SK-N-SH (cell line): ENCODE results near the gene ACOT7. TPM values are rescaled to one million over a fixed set of nuclear protein-coding genes. Genes with fewer than 3 reads are reported as not detected.
A peak's percentile ranks its signal among the peaks of the same experiment; 100 is the strongest.

ENCODE experiments used
- CTCF ChIA-PET: fragments of 300-600, 350-600 bp; formaldehyde crosslinking; extraction: SDS; loops from one replicate; lab custom pipeline; 2021; lab: Yijun Ruan, JAX
- POLR2A ChIA-PET: fragments of 350-600 bp; sonication (Branson Sonifier 250); formaldehyde crosslinking; extraction: SDS; loops from one replicate; lab custom pipeline; 2020; ENCODE audit warnings: antibody characterized with exemption, inconsistent platforms; lab: Yijun Ruan, JAX
- DNase-seq: peaks from one replicate; pipeline ENCODE4 v3.0.0; 2012
- H2AFZ ChIP-seq: fragments of 200-600 bp; sonication (generic); 2 replicates; pipeline ENCODE4 v1.8.1; 2016; ENCODE audit warnings: antibody characterized with exemption, mild to moderate bottlenecking, low read depth
- H3F3A ChIP-seq: fragments of 200-600 bp; sonication (generic); replicated peaks from 2 replicates; pipeline ENCODE3; 2016; ENCODE audit warnings: antibody characterized with exemption, mild to moderate bottlenecking; ENCODE audit not compliant: insufficient read depth
- H3K27ac ChIP-seq, 2 experiments: fragments of 200-500 bp in 1 of 2; fragments of 200-600 bp in 1 of 2; sonication (Bioruptor generic) in 1 of 2; sonication (generic), shearing (Covaris generic) in 1 of 2; 2 replicates each; pipeline versions ENCODE4 v1.5.1 to v1.6.1; 2014 to 2016; ENCODE audit warnings: low read depth in 2 of 2, inconsistent platforms in 1 of 2, low read length in 1 of 2, mild to moderate bottlenecking in 1 of 2, mixed read lengths in 1 of 2
- H3K27me3 ChIP-seq: fragments of 200-600 bp; sonication (generic), shearing (Covaris generic); 2 replicates; pipeline ENCODE4 v1.6.1; 2016; ENCODE audit warnings: mixed run types; ENCODE audit not compliant: insufficient read depth
- H3K36me3 ChIP-seq, 2 experiments: fragments of 200-500 bp in 1 of 2; fragments of 200-600 bp in 1 of 2; sonication (Bioruptor generic) in 1 of 2; sonication (generic) in 1 of 2; replicated peaks in 1 of 2; 2 replicates each; pipeline versions ENCODE3 to v1.5.1; 2014 to 2016; ENCODE audit warnings: low read length in 1 of 2, mild to moderate bottlenecking in 1 of 2; ENCODE audit not compliant: insufficient read depth in 2 of 2, control insufficient read depth in 1 of 2
- H3K4me1 ChIP-seq, 2 experiments: fragments of 200-500 bp in 1 of 2; fragments of 200-600 bp in 1 of 2; sonication (Bioruptor generic) in 1 of 2; sonication (generic), shearing (Covaris generic) in 1 of 2; 2 replicates each; pipeline versions ENCODE4 v1.5.1 to v1.6.1; 2014 to 2016; ENCODE audit warnings: low read depth in 1 of 2, low read length in 1 of 2, mixed run types in 1 of 2; ENCODE audit not compliant: insufficient read depth in 2 of 2, control insufficient read depth in 1 of 2
- H3K4me2 ChIP-seq: fragments of 200-600 bp; sonication (generic), shearing (Covaris generic); 2 replicates; pipeline ENCODE4 v1.6.1; 2017; ENCODE audit warnings: mixed run types
- H3K4me3 ChIP-seq, 2 experiments: fragments of 200-500 bp in 1 of 2; fragments of 200-600 bp in 1 of 2; sonication (Bioruptor generic) in 1 of 2; sonication (generic), shearing (Covaris generic) in 1 of 2; 2 replicates each; pipeline versions ENCODE4 v1.5.1 to v1.8.1; 2014 to 2016; ENCODE audit warnings: low read depth in 2 of 2, inconsistent platforms in 1 of 2, low read length in 1 of 2, mild to moderate bottlenecking in 1 of 2, mixed read lengths in 1 of 2, moderate library complexity in 1 of 2
- H3K79me2 ChIP-seq: fragments of 200-600 bp; sonication (generic); 2 replicates; pipeline ENCODE4 v1.8.1; 2017; ENCODE audit warnings: mild to moderate bottlenecking; ENCODE audit not compliant: insufficient read depth
- H3K9ac ChIP-seq: fragments of 200-600 bp; sonication (generic); 2 replicates; pipeline ENCODE4 v1.6.1; 2017; ENCODE audit warnings: mixed run types
- H3K9me2 ChIP-seq: fragments of 200-600 bp; sonication (generic); 2 replicates; pipeline ENCODE4 v1.6.1; 2017; ENCODE audit warnings: mixed run types
- H3K9me3 ChIP-seq: fragments of 200-600 bp; sonication (generic); 2 replicates; pipeline ENCODE4 v1.6.1; 2017; ENCODE audit warnings: mixed run types, mild to moderate bottlenecking, moderate library complexity
- H4K20me1 ChIP-seq: fragments of 200-600 bp; sonication (generic); 2 replicates; pipeline ENCODE4 v1.6.1; 2017; ENCODE audit warnings: mild to moderate bottlenecking, mixed run types; ENCODE audit not compliant: insufficient read depth
- CHD2 ChIP-seq: fragments of 150-350 bp; IDR thresholded peaks from 2 replicates; pipeline ENCODE4 v1.6.1; 2018; ENCODE audit warnings: low read length; ENCODE audit not compliant: partially characterized antibody
- ELF1 ChIP-seq: IDR thresholded peaks from 2 replicates; pipeline ENCODE4 v1.4.0; 2012
- FOSL2 ChIP-seq: IDR thresholded peaks from 2 replicates; pipeline ENCODE4 v1.4.0; 2012; ENCODE audit warnings: low read depth, mild to moderate bottlenecking, moderate library complexity, borderline replicate concordance
- FOXJ3 ChIP-seq: sonication (generic); formaldehyde crosslinking; IDR thresholded peaks from 2 replicates; pipeline ENCODE4 v1.5.1; 2020; ENCODE audit warnings: mild to moderate bottlenecking, missing genetic modification reagents
- FOXM1 ChIP-seq: IDR thresholded peaks from 2 replicates; pipeline ENCODE4 v1.4.0; 2012; ENCODE audit warnings: low read depth, mild to moderate bottlenecking
- GABPA ChIP-seq: IDR thresholded peaks from 2 replicates; pipeline ENCODE4 v1.4.0; 2012; ENCODE audit warnings: low read depth, mild to moderate bottlenecking
- IRF3 ChIP-seq: fragments of 150-350 bp; IDR thresholded peaks from 2 replicates; pipeline ENCODE4 v1.6.1; 2016; ENCODE audit warnings: mild to moderate bottlenecking, low read depth, low read length
- MAX ChIP-seq: IDR thresholded peaks from 2 replicates; pipeline ENCODE4 v1.4.0; 2012; ENCODE audit warnings: low read depth
- MEF2A ChIP-seq: IDR thresholded peaks from 2 replicates; pipeline ENCODE4 v1.4.0; 2012; ENCODE audit warnings: low read depth, borderline replicate concordance
- RCOR1 ChIP-seq: fragments of 150-350 bp; IDR thresholded peaks from 2 replicates; pipeline ENCODE4 v1.6.1; 2017; ENCODE audit warnings: antibody characterized with exemption, low read length
- RFX5 ChIP-seq: IDR thresholded peaks from 2 replicates; pipeline ENCODE4 v1.6.1; 2012; ENCODE audit warnings: mild to moderate bottlenecking, improper control_type of control experiment, low read length
- RXRA ChIP-seq: IDR thresholded peaks from 2 replicates; pipeline ENCODE4 v1.4.0; 2012; ENCODE audit warnings: low read depth, mild to moderate bottlenecking, borderline replicate concordance
- SIN3A ChIP-seq: IDR thresholded peaks from 2 replicates; pipeline ENCODE4 v1.6.1; 2012; ENCODE audit warnings: low read depth, mild to moderate bottlenecking, low read length, moderate library complexity, borderline replicate concordance
- SMC3 ChIP-seq: IDR thresholded peaks from 2 replicates; pipeline ENCODE4 v1.6.1; 2012; ENCODE audit warnings: low read depth, low read length, improper control_type of control experiment
- TAF1 ChIP-seq: IDR thresholded peaks from 2 replicates; pipeline ENCODE4 v1.6.1; 2012; ENCODE audit warnings: low read depth, mild to moderate bottlenecking, low read length, moderate library complexity, borderline replicate concordance
- TCF12 ChIP-seq: IDR thresholded peaks from 2 replicates; pipeline ENCODE4 v1.4.0; 2012
- USF2 ChIP-seq: fragments of 150-350 bp; IDR thresholded peaks from 2 replicates; pipeline ENCODE4 v1.6.1; 2017; ENCODE audit warnings: antibody characterized with exemption, low read length, low read depth, borderline replicate concordance
- YY1 ChIP-seq: IDR thresholded peaks from 2 replicates; pipeline ENCODE4 v1.4.0; 2012; ENCODE audit warnings: low read depth, mild to moderate bottlenecking
- WGBS: methylation state at CpG from one replicate; pipeline ENCODE4 v1.1.6; 2017; ENCODE audit warnings: low lambda C conversion rate; 5-methylcytosine and 5-hydroxymethylcytosine counted together
- polyA plus RNA-seq, 3 experiments: library from polyadenylated mRNA; depleted of rRNA; stranded (reverse); fragments of >200 nt; gene quantifications; 2 replicates each; pipeline ENCODE4 v1.2.3, GENCODE V29; 2012

Gene ACOT7
- polyA plus RNA-seq, 1 of the 3 experiments (the other 2 are of a cell fraction): 289 TPM

GRCh38 chr1:6273380-6273891, 120.1 kb downstream of the ACOT7 start (continued):
- TF ChIP-seq IRF3 (no peak), SIN3A (no peak)
- TF ChIP-seq, all 33 proteins: peak for 3

- Histone ChIP-seq H3K4me1 (peaks cover 7 to 50% of the 10 kb centered on the region in 2 experiments; a peak in 2 of 4 replicates), H2AFZ (no peak overlapping the region), H4K20me1 (peaks cover 10% of the 10 kb centered on the region; the same call in 1 of the 2 replicates), H3K4me2 (no peak overlapping the region), H3K27me3 (no peaks in the 10 kb centered on the region), H3K36me3 (no peaks in the 10 kb centered on the region), H3F3A (no peaks in the 10 kb centered on the region), H3K9me2 (no peaks in the 10 kb centered on the region), H3K9ac (no peak overlapping the region), H3K27ac (peak overlapping the region in 1 of 2 experiments; percentile 31; a peak in 1 of 4 replicates), H3K9me3 (no peaks in the 10 kb centered on the region), H3K4me3 (no peak overlapping the region), H3K79me2 (no peaks in the 10 kb centered on the region)
- no peak for TF ChIP-seq TCF12
- TF ChIP-seq GABPA: no peak
- TF ChIP-seq YY1: no peak
- no peak for TF ChIP-seq RXRA
- TF ChIP-seq FOSL2: no peak
- no peak for TF ChIP-seq TAF1
- TF ChIP-seq SIN3A: no peak
- TF ChIP-seq USF2: no peak
- TF ChIP-seq CHD2: no peak
- no peak for TF ChIP-seq IRF3
- POLR2A ChIA-PET: no interaction called here
- CTCF ChIA-PET: interaction anchor here (1.1 to 1.2 kb wide), 2 partner anchors 71 to 132 kb away, joined by 3 to 4 read pairs; no protein-coding TSS in a partner anchor
- DNase-seq: no peak
- WGBS: 83% methylated on average over 6 of the region's 6 CpGs
These were observed 120.7 kb downstream of the ACOT7 start for GRCh38 chr1:6272868-6273267.

GRCh38 chr1:6272452-6272851, 121.1 kb downstream of the ACOT7 start:
- no peaks in the 10 kb centered on the region for H3K36me3 ChIP-seq
- peaks cover 7 to 50% of the 10 kb centered on the region in 2 experiments; a peak in 2 of 4 replicates for H3K4me1 ChIP-seq
- DNase-seq: no peak
- ChIA-PET POLR2A (no interaction called here), CTCF (interaction anchor here (1.1 to 2.5 kb wide), 3 partner anchors 13 to 133 kb away, joined by 3 to 7 read pairs (median 6); no protein-coding TSS in a partner anchor)
- H4K20me1 ChIP-seq: peaks cover 10% of the 10 kb centered on the region; the same call in 1 of the 2 replicates
- H3F3A ChIP-seq: no peaks in the 10 kb centered on the region
- peak overlapping the region in 1 of 2 experiments; percentile 78; a peak in 1 of 4 replicates for H3K27ac ChIP-seq
- H3K4me3 ChIP-seq: no peak overlapping the region
- no peaks in the 10 kb centered on the region for H3K27me3 ChIP-seq
- H3K79me2 ChIP-seq: no peaks in the 10 kb centered on the region
- TF ChIP-seq FOXJ3 (CRISPR knock-in tag) (no peak), FOSL2 (no peak), SMC3 (no peak), SIN3A (no peak), RFX5 (no peak), RCOR1 (no peak), USF2 (no peak), MEF2A (no peak), YY1 (no peak), GABPA (no peak), ELF1 (no peak), MAX (no peak), FOXM1 (no peak)
- 100% methylated on average over 4 of the region's 9 CpGs for WGBS
- no peak overlapping the region for H3K9ac ChIP-seq
- no peaks in the 10 kb centered on the region for H3K9me2 ChIP-seq
- no peak overlapping the region for H3K4me2 ChIP-seq
- H3K9me3 ChIP-seq: no peaks in the 10 kb centered on the region
- H2AFZ ChIP-seq: no peak overlapping the region
